NB4 (cell line): ENCODE data around the gene SEC11A.
A peak's percentile ranks its signal among the peaks of the same experiment; 100 is the strongest.

Source experiments
- DNase-seq: peaks from one replicate; pipeline ENCODE4 v3.0.0; 2010; ENCODE audit warnings: low read depth
- H3K4me3 ChIP-seq: one replicate; pipeline ENCODE4 v1.5.1; 2011; ENCODE audit warnings: mild to moderate bottlenecking, low read depth, low read length, moderate library complexity
- MYC ChIP-seq: IDR thresholded peaks from 2 replicates; pipeline ENCODE4 v1.6.1; 2011; ENCODE audit warnings: low read depth, low read length
- POLR2A ChIP-seq: IDR thresholded peaks from 2 replicates; pipeline ENCODE4 v1.6.1; 2011; ENCODE audit warnings: mild to moderate bottlenecking; ENCODE audit not compliant: insufficient read length; ENCODE audit errors: extremely low read depth
- TF ChIP-seq, protein P1 (sequence below): IDR thresholded peaks from 2 replicates; pipeline ENCODE4 v1.6.1; 2011; ENCODE audit warnings: low read depth, low read length
- TF ChIP-seq, protein P2 (sequence below): IDR thresholded peaks from one replicate; pipeline ENCODE4 v1.5.1; 2012; ENCODE audit warnings: low read depth, low read length

SEC11A gene

DNA sequence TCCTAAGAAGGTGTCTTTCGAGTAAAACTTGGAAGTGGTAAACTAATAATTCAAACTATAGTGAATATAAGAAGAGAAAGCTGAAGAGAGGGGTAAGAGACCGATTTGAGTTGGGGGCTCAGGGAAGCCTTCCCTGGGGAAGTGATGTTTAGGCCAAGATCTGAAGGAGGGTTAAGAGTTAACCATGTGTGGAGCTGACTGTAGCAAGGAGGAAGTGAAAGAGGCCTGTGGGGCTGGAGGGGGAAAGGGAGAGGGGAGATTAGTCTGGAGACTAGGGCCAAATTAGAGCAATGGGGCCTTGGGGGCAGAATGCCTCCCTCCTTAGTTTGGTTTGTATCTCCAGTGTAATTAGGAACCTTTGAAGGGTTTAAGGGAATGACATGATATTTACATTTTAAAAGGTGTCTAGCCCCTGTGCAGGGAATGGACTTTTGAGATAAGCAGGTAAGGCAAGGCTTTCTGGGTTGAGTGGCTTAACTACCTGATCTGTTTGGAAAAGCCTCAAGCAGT, 34.7 kb upstream of the SEC11A start:
- TF ChIP-seq, protein P1, sequence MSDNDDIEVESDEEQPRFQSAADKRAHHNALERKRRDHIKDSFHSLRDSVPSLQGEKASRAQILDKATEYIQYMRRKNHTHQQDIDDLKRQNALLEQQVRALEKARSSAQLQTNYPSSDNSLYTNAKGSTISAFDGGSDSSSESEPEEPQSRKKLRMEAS, result peak; percentile 60
- peak; percentile 58; the same call in 1 of the 2 replicates for TF ChIP-seq MYC
- TF ChIP-seq, protein P2, sequence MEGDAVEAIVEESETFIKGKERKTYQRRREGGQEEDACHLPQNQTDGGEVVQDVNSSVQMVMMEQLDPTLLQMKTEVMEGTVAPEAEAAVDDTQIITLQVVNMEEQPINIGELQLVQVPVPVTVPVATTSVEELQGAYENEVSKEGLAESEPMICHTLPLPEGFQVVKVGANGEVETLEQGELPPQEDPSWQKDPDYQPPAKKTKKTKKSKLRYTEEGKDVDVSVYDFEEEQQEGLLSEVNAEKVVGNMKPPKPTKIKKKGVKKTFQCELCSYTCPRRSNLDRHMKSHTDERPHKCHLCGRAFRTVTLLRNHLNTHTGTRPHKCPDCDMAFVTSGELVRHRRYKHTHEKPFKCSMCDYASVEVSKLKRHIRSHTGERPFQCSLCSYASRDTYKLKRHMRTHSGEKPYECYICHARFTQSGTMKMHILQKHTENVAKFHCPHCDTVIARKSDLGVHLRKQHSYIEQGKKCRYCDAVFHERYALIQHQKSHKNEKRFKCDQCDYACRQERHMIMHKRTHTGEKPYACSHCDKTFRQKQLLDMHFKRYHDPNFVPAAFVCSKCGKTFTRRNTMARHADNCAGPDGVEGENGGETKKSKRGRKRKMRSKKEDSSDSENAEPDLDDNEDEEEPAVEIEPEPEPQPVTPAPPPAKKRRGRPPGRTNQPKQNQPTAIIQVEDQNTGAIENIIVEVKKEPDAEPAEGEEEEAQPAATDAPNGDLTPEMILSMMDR, result no peak
- H3K4me3 ChIP-seq, result peak overlapping the region; percentile 99
- DNase-seq, result peak; percentile 85

DNA sequence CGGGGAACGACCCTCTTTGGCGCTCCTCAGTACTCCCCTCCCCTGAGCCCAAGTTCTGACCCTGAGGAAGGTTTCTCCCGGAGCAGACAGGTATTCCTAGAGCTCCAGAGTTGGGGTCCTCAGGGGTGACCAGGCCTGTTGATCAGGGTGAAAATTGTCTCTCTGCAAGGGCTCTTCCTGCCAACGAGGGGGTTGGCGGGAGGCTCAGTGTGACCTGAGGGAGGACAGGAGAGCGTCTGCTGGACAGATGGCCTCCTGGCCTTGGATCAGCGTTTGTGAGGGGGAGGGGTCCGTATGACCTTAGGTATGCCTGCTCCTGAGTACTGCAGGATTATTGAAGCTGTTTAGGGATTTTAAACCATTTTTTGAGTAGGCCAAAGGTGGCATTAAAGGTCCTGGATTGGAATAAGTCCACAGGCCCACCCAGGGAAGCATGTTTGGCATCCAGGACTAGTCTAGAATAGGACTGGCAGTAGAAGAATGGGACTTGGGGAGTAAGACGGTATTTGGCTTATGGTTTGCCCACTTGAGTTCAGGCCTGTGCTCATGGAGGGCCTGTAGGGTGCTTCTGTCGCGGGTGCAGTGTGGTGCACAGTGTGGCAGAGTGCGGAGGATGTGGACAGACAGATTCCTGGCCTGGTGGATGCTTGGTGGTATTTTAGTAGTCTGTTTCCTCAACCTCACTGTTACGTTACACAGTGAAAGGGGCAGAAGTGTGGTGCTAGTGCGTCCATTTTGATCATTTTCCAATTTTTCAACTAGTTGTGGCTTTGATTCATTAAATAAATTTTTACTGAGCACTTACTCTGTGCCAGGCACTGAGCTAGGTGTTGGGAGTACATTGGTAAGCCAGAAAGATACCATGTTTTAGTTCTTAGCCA, 33.4 kb upstream of the SEC11A start:
- DNase-seq, result peak; percentile 86
- TF ChIP-seq MYC, result no peak; the same call in 1 of the 2 replicates
- TF ChIP-seq, protein P1, result peak; percentile 31
- H3K4me3 ChIP-seq, result peak overlapping the region; percentile 99

DNA sequence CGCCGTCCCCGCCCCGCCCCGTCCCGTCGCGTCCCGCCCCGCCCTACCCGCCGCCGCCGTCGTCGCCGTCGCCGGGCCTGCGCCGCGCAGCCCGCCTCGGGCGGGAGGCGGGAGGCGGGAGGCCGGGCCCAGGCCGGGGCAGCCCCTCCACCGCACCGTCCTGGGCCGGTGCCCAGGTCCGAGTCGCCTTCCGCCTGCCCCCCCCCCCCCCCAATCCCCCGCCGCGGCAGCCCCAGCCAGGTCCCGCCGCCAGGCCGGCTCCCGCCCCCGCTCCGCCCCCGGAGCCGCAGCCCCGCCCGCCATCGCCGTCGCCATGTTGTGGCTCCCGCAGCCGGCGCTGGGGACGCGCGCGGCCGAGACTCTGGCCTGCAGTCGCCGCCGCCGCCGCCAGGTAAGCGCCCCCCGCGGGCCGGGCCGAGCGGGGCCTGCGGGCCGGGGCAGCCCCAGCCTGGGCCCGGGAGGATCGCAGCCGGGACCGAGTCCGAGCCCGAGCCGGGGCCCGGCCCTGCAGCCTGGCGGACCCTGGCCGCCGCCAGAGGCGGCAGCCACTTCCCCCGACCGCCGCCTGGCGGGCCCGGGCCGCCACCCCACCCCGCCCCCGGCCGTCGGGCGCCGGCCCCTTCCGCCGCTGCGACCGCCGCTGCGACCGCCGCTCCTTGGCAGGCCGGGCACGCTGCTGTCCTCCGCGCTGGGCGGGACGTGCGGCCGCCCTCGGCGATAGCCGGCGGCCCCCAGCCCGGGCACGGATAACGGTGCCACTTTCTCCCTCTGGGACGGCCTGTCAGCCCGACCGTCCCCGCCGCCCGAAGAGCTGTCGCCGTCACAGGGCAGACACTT, 32.6 kb upstream of the SEC11A start, which contains the start of gene ZNF592:
TSS of gene ZNF592 (plus strand) at position 319 of the 837 bp plus-strand sequence. CDS start 34,084 bp downstream, outside the sequence.
- peak within 1 kb of the TSS; percentile 99 for H3K4me3 ChIP-seq
- TF ChIP-seq, protein P1, result no peak; the same call in 1 of the 2 replicates
- TF ChIP-seq POLR2A, result peak; percentile 37
- peak; percentile 89 for DNase-seq

DNA sequence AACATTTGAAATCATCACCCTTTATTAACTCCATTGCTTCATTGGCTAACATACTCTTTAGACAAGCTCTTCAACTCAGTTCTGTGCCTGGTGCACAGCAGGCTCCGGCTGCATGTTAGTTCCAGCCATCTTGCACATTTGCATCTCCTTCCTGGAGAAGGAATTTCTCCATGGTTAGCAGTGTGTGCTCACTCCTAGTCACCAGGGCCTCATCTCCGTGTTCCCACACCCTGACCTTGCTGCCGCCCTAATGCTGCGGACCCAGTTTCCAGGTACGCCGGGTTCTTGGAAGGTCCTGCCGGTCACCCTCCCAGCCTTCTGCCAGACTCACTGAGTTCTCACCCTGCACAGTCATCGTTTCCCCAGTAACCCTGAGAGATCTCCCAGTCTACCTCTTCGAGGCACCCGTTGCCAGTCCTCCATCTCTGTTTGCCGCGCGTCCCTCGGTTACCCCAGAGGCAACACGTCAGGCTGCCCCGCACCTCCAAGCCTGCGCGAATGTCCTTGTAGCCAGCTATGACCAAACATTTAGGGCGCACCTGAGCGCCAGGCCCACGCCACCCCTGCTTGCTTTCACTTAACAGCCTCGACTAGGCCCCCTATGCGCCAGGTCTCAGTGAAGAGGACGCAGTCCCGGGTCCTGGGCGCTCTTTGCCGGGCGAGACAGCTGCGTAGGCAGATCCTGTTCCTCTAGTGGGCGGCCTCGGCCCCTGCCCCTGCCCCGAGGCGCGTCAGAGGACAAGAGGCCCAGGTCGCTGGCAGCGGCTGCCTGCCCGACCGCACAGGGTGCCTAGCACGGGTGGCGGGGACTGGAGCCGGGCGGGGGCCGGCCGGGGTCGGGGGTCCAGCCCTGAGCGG, 31.7 kb upstream of the SEC11A start:
- peak; percentile 39 for TF ChIP-seq MYC
- TF ChIP-seq, protein P2, result no peak
- TF ChIP-seq, protein P1, result 0 out of 2 replicates have a peak, but pooled peaks have one; percentile 21
- DNase-seq, result peak; percentile 89
- H3K4me3 ChIP-seq, result peak overlapping the region; percentile 73

DNA sequence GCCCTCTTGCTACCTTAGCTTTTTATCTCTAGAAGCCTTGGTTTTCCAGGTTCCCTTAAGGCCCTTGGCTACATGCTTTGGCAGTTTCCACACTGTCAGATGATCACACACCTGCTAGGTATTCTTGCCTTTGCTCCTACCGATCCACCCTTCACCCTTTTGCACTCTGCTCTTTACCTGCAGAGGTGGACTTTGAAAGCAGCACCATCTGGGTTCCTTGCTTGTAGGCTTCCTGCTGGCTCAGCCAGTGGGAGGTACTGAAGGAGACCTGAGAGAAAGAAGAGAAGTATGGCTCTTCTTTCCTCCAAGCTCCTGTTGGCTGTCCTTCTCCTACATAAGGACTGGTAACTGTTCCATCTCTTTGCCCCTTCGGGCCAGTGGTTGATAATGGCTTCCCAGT, 25.2 kb upstream of the SEC11A start:
- TF ChIP-seq POLR2A (no peak), MYC (no peak)
- TF ChIP-seq, protein P2, result no peak
- TF ChIP-seq, protein P1, result no peak
- H3K4me3 ChIP-seq, result no peak overlapping the region
- DNase-seq, result no peak

DNA sequence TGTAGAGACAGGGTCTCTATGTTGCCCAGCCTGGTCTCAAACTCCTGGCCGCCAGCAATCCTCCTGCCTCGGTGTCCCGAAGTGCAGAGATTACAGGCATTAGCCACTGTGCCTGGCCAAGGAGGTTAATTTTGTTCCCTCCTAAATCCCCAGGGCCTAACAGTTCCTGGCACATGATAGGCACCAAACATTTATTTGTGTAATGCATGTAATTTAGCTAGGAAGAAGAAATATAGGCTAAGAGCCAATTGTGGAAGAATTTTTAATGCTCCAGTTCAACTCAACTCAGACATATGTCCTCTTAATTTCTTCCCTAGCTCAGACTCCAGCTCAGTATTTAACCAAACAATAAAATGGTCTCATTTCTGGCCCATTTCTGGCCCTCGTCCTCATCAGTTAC, 24.8 kb upstream of the SEC11A start:
- DNase-seq, result no peak
- no peak overlapping the region for H3K4me3 ChIP-seq
- TF ChIP-seq, protein P1, result no peak
